ENCODE data around the gene ACKR4.

GRCh38 chr3:132568422-132568821, 28.6 kb upstream of the ACKR4 start:
- TF ChIP-seq CTCF (IDR thresholded peaks at IDR 0.05) (no peak), POLR2A (IDR thresholded peaks at IDR 0.05) (no peak)

Data from adrenal gland (tissue), 5 donors.